GM19395 (cell line): ENCODE measurements around the gene MATN3.

Experiments
- ATAC-seq: cut with Tn5 transposase; IDR thresholded peaks from one replicate; pipeline ENCODE4 v1.9.1; 2021; ENCODE audit warnings: mild to moderate bottlenecking, moderate library complexity; ENCODE audit not compliant: unreplicated experiment

MATN3 gene

DNA sequence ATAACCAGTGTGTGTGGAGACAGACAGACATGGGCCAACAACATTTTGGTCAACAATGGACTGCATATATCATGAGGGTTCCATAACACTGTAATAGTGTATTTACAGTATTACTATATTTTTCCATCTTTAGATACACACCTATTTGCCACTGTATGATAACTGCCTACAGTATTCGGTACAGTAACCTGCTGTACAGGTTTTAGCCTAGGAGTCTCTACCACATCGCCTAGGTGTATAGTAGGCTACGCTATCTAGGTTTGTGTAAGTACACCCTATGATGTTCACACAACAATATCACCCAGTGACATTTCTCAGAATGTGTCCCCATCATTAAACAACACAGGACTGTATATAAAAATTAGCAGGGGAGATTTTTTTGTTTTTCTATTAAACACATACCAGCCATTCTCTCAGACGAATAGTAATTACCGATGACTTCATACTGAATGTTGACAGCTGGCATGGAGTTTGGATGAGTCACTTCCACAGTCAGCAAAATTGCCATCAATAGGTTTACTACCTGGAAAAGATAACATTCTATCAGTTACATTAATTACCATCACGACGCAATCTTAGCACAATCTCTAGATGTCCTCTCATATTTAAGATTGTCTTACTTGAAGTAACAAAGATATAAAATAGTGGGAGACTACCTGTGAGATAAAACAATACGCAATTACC lies 28.2 kb upstream of the MATN3 start:
- ATAC-seq, result no peak

DNA sequence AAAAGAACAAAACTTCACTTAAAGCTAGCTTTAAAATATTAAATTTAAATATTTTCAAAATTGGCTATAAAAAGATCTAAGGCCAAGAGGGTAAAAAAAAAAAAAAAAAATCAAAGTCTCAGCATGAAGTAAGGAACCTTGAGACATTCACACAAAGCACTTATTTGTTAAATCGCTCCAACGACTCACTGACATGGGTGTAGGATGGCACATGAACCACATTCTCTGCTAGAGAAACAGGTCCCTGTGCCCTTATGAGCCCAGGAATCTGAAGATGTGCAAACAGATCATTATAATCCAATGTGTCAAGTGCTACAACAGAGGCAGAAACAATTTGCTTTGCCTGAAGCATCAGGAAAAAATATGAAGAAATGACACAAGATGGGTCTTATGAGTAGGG lies 25.2 kb upstream of the MATN3 start:
- ATAC-seq, result no peak

DNA sequence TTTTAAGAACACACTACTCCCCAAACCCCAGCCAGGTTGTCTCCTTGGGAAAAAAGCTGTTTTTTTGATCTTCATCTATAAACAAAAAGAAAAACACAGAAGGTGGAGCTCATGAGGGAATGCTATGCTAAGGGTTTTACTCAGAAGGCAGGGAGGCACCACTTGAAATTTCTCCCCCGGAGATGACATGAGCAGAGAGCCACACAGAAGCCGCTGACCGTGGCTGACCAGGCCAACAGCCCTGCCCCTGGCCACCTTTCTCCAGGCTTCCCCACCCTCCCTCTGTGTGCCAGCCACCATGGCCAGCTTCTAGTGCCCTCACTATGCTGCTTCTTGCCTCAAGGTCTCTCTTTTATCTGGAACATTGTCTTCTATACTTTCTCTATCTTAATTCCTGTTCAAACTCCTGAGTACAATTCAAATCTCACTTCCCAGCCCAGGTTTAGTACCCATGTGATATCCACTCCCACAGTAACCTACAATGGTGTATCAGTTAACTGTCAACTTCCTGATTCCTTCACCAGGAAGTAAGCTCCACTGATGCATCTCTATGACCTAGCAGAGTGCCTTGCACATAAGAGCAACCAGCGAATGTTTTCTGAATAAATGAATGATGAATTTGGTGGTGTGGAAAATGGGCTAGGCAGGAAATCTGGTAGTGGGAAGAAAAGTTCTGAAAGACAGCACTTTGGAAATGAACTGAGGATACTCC lies 23.6 kb upstream of the MATN3 start:
- no peak for ATAC-seq

DNA sequence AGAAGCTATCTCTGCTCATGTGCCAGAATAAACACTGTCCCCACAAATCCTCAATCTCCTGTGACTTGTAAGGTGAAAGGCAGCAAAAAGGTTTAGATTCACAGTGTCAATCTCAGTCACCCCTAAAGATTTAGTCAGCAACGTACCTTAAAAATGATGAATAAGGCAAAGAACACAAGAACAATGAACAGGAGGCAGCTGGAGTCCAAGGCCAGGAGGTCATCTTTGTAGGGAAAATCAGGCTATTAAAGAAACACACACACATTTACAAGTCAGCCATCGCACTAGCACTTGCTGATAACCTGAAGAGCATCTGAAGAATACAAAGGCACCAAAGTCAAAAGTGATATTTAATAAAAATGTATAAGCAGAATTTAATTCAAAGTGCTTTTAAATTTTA lies 22.4 kb upstream of the MATN3 start:
- ATAC-seq, result no peak

DNA sequence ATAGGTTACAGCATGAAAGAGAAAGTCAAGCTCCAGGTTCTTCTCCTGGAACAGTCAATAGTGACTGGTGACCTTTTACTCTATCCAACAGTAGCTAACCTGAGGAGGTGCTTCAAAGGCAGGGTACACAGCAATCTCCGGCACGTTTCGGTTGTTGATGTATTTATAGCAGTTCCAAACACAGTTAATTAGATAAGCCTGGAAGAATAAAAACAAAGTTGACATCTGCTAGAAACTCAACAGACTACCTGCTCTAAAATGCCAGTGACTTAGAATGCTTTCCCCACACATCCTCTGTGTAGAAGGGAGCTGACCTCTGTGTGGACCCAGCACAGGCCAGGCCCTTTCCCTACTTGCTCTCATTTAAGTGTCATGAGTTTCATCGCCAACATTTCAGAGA lies 21.8 kb upstream of the MATN3 start:
- no peak for ATAC-seq

DNA sequence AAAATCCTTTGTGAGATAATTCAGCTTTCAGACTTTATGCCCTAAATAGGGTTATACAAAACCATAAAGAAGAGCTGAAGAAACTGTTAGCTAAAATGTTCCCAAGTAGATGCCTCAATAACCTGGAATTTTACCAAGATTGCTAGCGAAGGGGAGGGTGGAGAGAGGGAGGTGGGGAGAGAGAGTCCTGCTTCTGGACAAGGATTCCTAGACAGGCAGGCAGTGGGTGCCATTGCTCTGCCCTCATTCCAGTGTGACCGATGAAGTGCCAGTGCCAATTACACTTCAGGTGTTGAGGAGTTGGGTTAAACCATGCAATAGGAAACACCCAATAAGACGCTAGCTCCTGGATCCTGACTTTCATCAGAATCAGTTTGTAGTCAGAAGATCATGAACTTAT lies 20.9 kb upstream of the MATN3 start:
- ATAC-seq, result no peak

DNA sequence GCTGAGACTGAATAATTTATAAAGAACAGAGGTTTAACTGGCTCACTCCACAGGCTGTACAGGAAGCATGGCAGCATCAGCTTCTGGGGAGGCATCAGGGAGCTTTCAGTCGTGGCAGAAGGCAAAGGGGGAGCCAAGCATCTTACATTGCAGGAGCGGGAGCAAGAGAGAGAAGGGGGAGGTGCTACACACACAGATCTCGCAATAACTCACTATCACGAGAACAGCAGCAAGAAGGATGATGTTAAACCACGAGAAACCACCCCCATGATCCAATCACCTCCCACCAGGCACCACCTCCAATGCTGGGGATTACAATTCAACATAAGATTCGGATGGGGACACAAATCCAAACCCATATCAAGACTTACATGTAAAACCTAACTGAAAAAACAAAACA lies 17.8 kb upstream of the MATN3 start:
- no peak for ATAC-seq

DNA sequence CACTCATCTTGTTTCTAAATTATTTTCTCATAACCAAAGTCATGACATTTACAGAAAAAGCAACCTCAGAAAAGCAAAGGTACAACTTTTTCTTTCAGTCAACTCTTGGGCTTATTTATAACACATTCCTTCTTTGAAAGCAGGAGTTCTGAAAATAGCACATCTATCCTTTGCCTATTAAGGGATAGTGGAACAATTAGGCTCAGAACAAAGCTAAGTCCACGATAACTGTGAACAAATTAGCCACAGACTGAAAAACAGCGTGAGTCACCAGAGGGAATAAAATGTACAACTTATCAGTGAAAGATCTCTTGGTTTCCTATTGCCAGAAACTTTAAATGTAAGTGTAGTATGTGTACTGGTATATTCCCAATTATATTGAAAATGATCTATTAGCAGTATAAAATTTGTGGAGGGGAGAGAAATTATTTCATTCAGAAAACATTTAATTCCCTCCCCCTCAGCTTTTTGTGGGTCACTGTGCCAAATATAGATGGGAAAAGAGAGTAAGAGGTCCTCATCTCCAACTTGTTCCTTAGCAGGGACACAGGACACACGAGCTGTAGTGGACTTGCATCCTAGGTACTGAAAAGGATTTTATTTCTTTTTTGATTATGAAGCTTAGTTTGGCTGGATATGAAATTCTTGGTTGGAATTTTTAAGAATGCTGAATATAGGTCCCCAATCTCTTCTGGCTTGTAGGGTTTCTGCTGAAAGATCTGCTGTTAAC lies 15.4 kb upstream of the MATN3 start:
- ATAC-seq, result no peak

DNA sequence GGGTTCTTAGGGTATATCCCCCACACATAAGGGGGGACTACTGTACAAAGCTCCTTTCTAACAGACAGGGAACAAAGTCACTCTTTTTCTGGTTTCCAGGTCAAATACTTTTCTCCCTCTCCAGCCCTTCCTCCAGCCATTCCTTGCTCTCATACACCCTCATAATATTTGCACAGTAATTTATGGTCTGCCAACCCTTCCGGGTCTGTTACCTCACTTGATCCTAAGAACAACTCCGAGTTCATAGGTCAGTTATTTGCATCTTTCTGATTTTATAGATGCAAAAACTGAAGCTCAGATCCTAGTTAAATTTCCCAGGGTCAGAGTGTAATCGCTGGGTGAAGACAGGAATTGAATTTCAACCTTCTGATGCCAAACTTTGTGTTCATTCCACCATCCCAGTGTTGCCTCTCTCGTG lies 14.8 kb upstream of the MATN3 start:
- no peak for ATAC-seq

DNA sequence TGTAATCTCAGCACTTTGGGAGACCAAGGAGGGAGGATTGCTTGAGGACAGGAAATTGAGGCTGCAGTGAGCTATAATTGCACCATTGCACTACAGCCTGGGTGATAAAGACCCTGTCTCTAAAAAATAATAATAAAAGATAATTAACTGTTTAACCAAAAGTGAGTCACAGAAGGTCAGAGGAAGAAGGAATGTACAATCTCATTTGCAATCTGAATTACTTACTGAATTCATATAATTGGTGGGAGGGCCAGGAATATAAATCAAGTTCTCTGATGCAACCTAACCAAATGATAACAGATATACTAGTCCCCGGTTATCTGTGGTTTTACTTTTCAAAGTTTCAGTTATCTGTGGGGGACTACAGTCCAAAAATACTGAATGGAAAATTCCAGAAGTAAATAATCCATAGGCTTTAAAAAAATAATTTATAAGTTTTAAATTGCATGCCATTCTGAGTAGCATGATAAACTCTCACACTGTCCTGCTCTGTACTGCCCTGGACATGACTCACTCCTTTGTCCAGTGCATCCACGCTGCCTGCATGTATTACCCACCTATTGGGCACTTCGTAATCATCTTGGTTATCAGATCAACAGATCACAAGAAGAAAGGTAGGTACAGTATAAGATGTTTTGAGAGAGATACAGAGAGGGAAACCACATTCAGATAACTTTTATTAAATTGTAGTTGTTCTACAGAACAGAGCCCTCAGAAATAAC lies 12.8 kb upstream of the MATN3 start:
- ATAC-seq, result no peak

DNA sequence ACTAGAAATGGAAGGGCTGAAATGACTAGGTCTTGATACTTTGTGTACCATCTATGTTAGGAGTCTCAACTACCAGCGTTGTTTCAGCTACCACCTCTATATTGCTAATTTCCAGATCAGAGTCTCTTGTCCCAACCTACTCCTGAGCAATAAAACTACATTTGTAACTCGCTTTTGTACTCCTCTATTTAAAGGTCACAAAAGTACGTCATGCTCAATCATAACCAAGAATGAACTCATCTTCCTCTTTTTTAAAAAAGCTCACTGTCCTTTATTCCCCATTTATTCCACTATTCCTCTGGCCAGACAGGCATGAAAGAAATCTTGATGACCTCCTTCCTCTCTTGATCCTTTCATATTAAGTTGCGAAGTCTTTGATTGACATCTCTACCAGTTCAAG lies 11.2 kb upstream of the MATN3 start:
- ATAC-seq, result no peak

DNA sequence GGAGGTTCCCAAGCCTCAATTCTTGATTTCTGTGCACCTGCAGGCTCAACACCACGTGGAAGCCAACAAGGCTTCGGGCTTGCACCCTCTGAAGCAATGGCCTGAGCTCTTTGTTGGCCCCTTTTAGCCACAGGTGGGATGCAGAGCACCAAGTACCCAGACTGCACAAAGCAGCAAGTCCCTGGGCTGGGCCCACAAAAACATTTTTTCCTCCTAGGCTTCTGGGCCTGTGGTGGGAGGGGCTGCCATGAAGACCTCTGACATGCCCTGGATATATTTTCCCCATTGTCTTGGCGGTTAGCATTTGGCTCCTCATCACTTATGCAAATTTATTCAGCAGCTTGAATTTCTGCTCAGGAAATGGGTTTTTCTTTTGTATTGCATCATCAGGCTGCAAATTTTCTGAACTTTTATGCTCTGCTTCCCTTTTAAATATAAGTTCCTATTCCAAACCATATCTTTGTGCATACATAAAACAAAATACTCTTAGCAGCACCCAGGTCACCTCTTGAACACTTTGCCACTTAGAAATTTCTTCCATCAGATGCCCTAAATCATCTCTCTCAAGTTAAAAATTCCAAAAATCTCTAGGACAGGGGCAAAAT lies 9.0 kb upstream of the MATN3 start:
- no peak for ATAC-seq

DNA sequence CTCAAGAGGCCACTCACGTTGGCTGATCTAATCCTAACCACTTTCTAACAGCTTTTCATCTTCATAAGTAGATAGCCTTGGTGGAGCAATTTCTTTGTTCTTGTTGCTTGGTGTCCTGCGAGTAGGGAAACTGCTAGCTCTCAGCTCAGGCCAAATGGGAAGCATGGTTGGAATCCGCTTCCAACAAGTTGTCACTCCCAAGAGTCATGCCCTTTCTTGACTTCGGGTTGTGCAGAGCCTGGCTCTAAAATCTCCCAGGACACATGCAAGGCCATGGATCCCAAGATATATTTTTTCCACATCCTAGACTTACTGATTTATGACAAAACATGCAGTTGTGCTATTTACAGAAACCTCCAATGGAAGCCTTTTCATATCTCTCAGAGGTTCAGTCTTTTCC lies 7.3 kb upstream of the MATN3 start:
- no peak for ATAC-seq

DNA sequence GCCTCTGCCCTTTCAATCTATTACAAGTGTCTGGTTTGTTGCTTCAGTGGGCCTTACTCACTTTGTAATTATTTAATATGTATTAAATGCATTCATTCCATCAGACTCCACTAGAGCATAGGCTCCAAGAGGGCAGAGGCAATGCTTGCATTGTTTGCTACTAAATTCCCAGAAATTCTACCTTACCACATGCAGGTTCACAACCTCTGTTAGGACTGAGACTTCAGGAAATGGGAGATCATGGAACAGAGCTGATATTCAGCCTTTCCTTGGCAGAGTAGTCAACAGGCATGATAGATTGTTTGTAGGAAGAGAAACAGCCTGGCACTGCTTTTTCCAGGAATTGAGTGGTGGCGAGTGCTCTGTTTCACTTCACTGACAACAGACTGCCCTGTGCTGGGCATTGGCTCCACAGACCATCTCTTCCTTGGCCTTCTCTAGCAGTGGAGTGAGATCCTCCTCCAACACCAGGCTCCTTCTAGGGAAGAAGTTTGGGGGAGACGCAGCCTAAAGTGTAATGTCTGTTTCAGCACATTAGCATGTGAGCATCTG lies 6.2 kb upstream of the MATN3 start:
- no peak for ATAC-seq

DNA sequence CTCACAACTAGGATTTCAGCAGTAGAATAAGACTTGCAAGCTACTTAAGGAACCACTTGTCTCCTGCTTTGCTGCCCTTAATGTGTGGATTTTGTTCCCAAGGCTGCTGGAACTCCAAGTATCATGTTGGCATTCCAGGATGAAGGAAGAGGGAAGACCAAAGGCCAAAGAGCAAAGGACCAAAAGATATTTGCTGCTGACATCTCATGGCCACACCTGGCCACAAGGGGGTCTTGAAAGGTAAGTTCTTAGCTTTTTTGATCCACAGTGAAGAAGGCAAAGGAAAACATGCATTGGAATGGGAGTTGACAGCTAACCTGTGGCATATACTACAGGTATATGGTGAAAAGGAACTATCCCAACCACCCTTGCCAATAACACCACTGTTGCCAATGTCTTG lies 3.9 kb upstream of the MATN3 start:
- no peak for ATAC-seq

DNA sequence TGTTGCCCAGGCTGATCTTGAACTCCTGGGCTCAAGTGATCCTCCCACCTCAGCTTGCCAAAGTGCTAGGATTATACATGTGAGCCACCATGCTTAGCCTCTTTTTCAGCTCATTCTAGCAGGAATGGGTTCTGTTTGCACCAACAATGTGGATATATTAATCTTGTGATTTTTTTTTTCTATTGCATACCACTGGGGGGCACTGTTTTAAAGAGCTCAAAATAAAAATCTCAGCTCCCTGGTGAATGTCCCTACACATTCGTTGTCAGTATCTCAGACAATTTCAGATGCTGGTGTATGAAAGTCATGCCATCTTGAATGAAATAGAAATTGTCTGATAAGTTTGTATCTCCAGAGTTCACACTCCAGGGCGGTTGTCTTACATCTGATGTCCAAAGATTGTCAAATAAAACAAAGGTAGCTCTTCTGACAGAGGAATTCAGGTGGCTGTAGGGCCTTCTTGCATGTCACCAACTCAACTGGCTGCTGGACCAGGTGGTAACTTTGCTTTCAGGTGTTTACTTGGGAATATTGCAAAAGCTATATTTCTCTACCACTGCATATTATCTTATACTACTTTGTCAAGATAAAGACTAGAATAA lies 3.1 kb upstream of the MATN3 start:
- peak; percentile 51 for ATAC-seq

DNA sequence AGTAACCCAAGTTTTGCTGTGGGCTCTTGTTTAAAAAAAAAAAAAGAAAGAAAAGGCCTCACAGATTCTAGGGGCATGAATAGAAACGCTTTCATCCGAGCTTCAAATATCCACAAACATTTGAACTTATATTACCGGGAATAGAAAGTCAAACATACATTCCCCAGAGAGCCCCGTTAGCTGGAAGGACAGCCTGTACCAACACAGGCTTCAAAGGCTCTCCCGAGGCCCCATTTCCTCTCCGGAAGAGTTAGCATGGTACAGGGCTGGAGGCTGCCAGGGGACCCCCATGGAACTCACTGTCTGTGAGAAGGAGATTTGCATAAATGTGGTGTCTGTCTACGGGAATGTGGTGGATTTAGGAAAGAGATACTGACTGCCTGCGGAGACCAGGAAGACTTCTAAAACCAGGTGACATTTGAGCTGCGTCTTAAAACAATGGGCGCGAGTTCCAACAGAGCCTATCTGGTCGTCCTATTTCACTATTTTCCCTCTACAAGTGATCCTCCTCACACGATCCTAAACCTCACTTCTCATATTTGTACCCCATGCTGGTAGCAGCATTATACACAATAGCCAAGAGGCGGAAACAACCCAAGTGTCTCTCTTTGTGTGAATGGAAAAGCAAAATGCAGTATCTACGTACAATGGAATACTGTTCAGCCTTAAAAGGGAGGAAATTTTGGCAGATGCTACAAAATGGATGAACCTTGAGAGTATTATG lies 820 bp upstream of the MATN3 start:
- no peak for ATAC-seq

DNA sequence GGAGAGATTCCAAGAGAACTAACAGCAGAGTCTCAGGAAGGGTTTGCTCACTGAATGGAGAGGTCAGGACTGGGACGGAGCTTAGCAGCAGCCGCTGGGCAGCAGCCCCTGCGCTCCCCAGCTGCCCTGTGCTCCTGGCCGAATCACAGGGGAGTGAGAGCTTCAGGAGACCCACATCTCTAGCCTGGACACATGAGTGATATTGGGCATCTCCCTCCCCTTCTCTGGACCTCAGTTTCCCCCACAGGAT lies 511 bp downstream of the MATN3 start:
- ATAC-seq, result no peak

DNA sequence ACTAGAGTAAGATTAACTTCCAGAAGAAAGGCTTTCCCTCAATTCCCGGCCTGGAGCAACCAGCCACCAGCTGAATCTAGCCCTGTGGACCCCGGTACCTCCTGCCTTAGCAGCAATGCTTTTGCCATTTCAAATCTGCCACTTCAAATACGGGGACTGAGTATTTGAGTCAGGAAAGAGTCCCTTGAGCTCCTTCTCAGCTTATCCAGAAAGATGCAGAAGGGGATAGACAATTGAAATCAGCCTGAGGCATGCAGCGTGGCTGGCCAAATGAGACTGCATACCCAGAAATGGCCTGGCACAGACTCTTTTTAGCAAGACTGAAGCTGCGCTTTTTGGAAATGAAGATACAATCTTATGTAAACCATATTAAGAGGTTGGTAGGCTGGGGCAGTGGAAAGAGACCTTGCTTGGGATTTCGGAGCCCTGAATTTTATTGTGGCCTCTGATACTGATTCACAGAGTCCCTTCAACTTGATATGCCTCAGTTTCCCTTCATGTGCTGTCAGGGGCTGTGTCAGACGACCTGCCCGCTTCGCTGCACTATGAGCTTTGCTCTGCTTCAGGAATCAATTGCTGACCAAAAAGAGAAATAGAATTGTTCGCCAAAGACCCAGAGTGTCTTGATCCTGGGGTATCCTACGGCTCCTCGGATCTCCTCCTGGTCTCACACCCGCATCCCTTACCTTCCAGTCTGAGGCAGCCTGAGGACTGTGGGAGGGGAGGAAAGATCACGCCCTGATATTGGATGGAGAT lies 1.0 kb downstream of the MATN3 start:
- no peak for ATAC-seq
